Left ventricle myocardium superior (tissue), 1 donor: ENCODE results near the gene MAP1S. TPM values are rescaled to one million over a fixed set of nuclear protein-coding genes. Genes with fewer than 3 reads are reported as not detected.
"Not testable (repeated sequence)": the region's sequence is repeated elsewhere in the genome, so short reads cannot be mapped to it uniquely, and the experiment has no call there.

Experiments
- ATAC-seq: fragments of 200-7000 bp; cut with Tn5 transposase; one replicate; pipeline ENCODE4 v1.9.1; 2020; ENCODE audit warnings: mild to moderate bottlenecking, moderate library complexity
- DNase-seq: peaks from one replicate; pipeline ENCODE4 v3.0.0-alpha.2; 2020
- intact Hi-C: fragments of 100-400 bp; cut with micrococcal nuclease; formaldehyde crosslinking; loops from one replicate; pipeline ENCODE4 v1.11.0; 2022
- total RNA-seq: library from RNA; stranded (reverse); fragmentation: NEBNext Ultra II Directional; extraction: Animal tissue kit (Norgen Biotek cat#: 25700); gene quantifications from one replicate; pipeline ENCODE4 v1.2.1, GENCODE V29; 2021
- donor health status: DM: no; HTN: yes; CAD: no; lungs with severe emphysema.

Gene MAP1S
- total RNA-seq, 1 donor from 2014 or later, result 25.5 TPM

- no peak for ATAC-seq
Observed at GRCh38 chr19:17754634-17755442, 35.6 kb downstream of the MAP1S start.

GRCh38 chr19:17755443-17755890 lies 36.2 kb downstream of the MAP1S start:
- ATAC-seq (no peak), DNase-seq (no peak)
- intact Hi-C loops, result no loop called here

More at GRCh38 chr19:17754634-17755442, 35.6 kb downstream of the MAP1S start:
- intact Hi-C loops, result no loop called here
- DNase-seq, result no peak

- intact Hi-C loops, result no loop called here
- DNase-seq (peak; percentile 68), ATAC-seq (peak; percentile 43)
Observed at GRCh38 chr19:17755977-17756670, 36.8 kb downstream of the MAP1S start.

GRCh38 chr19:17757125-17757524 lies 37.8 kb downstream of the MAP1S start:
- intact Hi-C loops, result no loop called here
- ATAC-seq (peak; percentile 94), DNase-seq (peak; percentile 84)

GRCh38 chr19:17758515-17758914 lies 39.2 kb downstream of the MAP1S start:
- DNase-seq, result no peak
- no peak for ATAC-seq
- intact Hi-C loops, result no loop called here

GRCh38 chr19:17761148-17761547 lies 41.9 kb downstream of the MAP1S start:
- ATAC-seq, result no peak
- DNase-seq, result no peak
- intact Hi-C loops, result no loop called here

- no peak for DNase-seq
- ATAC-seq, result no peak
- intact Hi-C loops, result no loop called here
Observed at GRCh38 chr19:17762505-17763229, 43.4 kb downstream of the MAP1S start.

GRCh38 chr19:17764348-17764747 lies 45.1 kb downstream of the MAP1S start:
- ATAC-seq, result no peak
- intact Hi-C loops, result no loop called here
- DNase-seq, result no peak

GRCh38 chr19:17765069-17765618 lies 45.9 kb downstream of the MAP1S start:
- intact Hi-C loops, result no loop called here
- ATAC-seq, result peak; percentile 71

GRCh38 chr19:17766543-17767131 lies 47.4 kb downstream of the MAP1S start:
- ATAC-seq (peak; percentile 89), DNase-seq (peak; percentile 87)
- intact Hi-C loops, result no loop called here

More at GRCh38 chr19:17765069-17765618, 45.9 kb downstream of the MAP1S start:
- peak; percentile 70 for DNase-seq

GRCh38 chr19:17767559-17767958 lies 48.3 kb downstream of the MAP1S start:
- DNase-seq, result no peak
- ATAC-seq, result no peak
- intact Hi-C loops, result no loop called here

GRCh38 chr19:17770613-17771012 lies 51.3 kb downstream of the MAP1S start:
- no peak for ATAC-seq
- no peak for DNase-seq
- intact Hi-C loops, result no loop called here

- ATAC-seq (no peak), DNase-seq (no peak)
- intact Hi-C loops, result no loop called here
Observed at GRCh38 chr19:17772172-17772571, 52.9 kb downstream of the MAP1S start.

GRCh38 chr19:17775245-17775927 lies 56.1 kb downstream of the MAP1S start:
- ATAC-seq, result no peak
- intact Hi-C loops, result no loop called here
- DNase-seq, result no peak

GRCh38 chr19:17775991-17776803 lies 56.9 kb downstream of the MAP1S start:
- intact Hi-C loops, result no loop called here
- ATAC-seq (no peak), DNase-seq (no peak)

GRCh38 chr19:17777840-17778239 lies 58.6 kb downstream of the MAP1S start:
- intact Hi-C loops, DNase-seq, ATAC-seq: not testable (repeated sequence)

- intact Hi-C loops, result no loop called here
- peak; percentile 58 for ATAC-seq
Observed at GRCh38 chr19:17778251-17778967, 59.1 kb downstream of the MAP1S start.

More at GRCh38 chr19:17778251-17778967, 59.1 kb downstream of the MAP1S start:
- peak; percentile 63 for DNase-seq
